Subcutaneous adipose tissue (tissue), 4 donors: ENCODE measurements around the gene BACE1. TPM values are rescaled to one million over a fixed set of nuclear protein-coding genes. Genes with fewer than 3 reads are reported as not detected.

Experiments used
- small RNA-seq: library from RNA; depleted of rRNA; stranded (forward); fragments of <200 nt; gene quantifications from one replicate; pipeline ENCODE3, GENCODE V24; 2016
- total RNA-seq, 4 donors: library from RNA; depleted of rRNA; stranded (reverse); fragments of >200 nt; gene quantifications; one replicate each; pipeline ENCODE4 v1.1.0, GENCODE V29; 2016
- TF ChIP-seq, protein P1 (sequence below): fragments of 450-650 bp; IDR thresholded peaks from one replicate; pipeline ENCODE4 v1.5.1; 2016; ENCODE audit warnings: low read depth, mild to moderate bottlenecking, control low read depth, antibody characterized with exemption, moderate library complexity

Gene BACE1
- total RNA-seq, 4 donors from 2014 or later, result 17.4 to 33.0 (median 22.9) TPM

DNA sequence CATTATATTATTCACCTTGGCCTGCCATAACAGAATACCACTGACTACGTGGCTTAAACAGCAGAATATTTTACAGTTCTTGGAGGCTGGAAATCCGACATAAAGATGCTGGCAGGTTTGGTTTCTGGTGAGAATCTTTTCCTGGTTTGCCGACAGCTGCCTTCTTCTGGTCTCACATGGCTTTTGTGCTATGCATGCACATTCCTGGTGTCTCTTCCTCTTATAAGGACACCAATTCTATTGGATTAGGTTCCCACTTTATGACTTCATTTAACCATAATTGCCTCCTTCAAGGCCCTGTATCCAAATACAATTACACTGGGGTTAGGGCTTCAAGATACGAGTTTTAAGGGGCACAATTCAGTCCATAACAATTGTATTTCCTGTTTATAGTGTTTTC lies 66.5 kb downstream of the BACE1 start:
- TF ChIP-seq, protein P1, sequence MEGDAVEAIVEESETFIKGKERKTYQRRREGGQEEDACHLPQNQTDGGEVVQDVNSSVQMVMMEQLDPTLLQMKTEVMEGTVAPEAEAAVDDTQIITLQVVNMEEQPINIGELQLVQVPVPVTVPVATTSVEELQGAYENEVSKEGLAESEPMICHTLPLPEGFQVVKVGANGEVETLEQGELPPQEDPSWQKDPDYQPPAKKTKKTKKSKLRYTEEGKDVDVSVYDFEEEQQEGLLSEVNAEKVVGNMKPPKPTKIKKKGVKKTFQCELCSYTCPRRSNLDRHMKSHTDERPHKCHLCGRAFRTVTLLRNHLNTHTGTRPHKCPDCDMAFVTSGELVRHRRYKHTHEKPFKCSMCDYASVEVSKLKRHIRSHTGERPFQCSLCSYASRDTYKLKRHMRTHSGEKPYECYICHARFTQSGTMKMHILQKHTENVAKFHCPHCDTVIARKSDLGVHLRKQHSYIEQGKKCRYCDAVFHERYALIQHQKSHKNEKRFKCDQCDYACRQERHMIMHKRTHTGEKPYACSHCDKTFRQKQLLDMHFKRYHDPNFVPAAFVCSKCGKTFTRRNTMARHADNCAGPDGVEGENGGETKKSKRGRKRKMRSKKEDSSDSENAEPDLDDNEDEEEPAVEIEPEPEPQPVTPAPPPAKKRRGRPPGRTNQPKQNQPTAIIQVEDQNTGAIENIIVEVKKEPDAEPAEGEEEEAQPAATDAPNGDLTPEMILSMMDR, result no peak

- TF ChIP-seq, protein P1, result no peak
These were observed 67.7 kb downstream of the BACE1 start for GRCh38 chr11:117248341-117248740.

GRCh38 chr11:117239295-117239694 lies 76.8 kb downstream of the BACE1 start:
- TF ChIP-seq, protein P1, result no peak

- TF ChIP-seq, protein P1, result no peak
These were observed 77.8 kb downstream of the BACE1 start for GRCh38 chr11:117238221-117238620.

Small RNA genes lying within 50 kb of the gene (small RNA-seq; reads per million reads assigned to genes)
- not detected for gene RF00564

Other genes starting within 250 kb of the BACE1 start
- gene SIK3, start 217.8 kb downstream of the BACE1 start, total RNA-seq, result 10 to 100 TPM; 27.7 to 44.8 (median 40.3) TPM
- 100 to 1,000 TPM in 1 of 4 donors, 10 to 100 TPM in 3; 69.7 to 119 (median 82.3) TPM for gene PAFAH1B2, start 172.0 kb downstream of the BACE1 start, total RNA-seq
- gene SIDT2, start 137.5 kb downstream of the BACE1 start, total RNA-seq, result 100 to 1,000 TPM in 1 of 4 donors, 10 to 100 TPM in 3; 68.9 to 115 (median 90.3) TPM
- gene TAGLN, start 116.9 kb downstream of the BACE1 start, total RNA-seq, result 100 to 1,000 TPM; 240 to 872 (median 614) TPM
- gene PCSK7, start 84.2 kb downstream of the BACE1 start, total RNA-seq, result 10 to 100 TPM; 26.2 to 91.0 (median 46.3) TPM
- 10 to 100 TPM; 13.2 to 17.9 (median 13.9) TPM for gene RNF214, start 83.6 kb downstream of the BACE1 start, total RNA-seq
- 10 to 100 TPM in 1 of 4 donors, 1 to 10 TPM in 3; 7.5 to 12.1 (median 8.0) TPM for gene BACE1-AS, start 24.9 kb downstream of the BACE1 start, total RNA-seq
- gene CEP164, start 11.6 kb upstream of the BACE1 start, total RNA-seq, result 10 to 100 TPM; 10.9 to 17.6 (median 14.6) TPM